Liver (tissue), 9 donors: ENCODE results near the gene CTBP1. TPM values are rescaled to one million over a fixed set of nuclear protein-coding genes. Genes with fewer than 3 reads are reported as not detected.
"Not testable (repeated sequence)": the region's sequence is repeated elsewhere in the genome, so short reads cannot be mapped to it uniquely, and the experiment has no call there.

Source experiments
- DNase-seq: peaks from one replicate; pipeline ENCODE4 v3.0.0-alpha.2; 2017; ENCODE audit warnings: low spot score
- H3K27ac ChIP-seq, 2 donors: one replicate each; pipeline ENCODE4 v1.7.0; 2013; ENCODE audit warnings: inconsistent platforms in 2 of 2, low read length in 2 of 2, control low read depth in 1 of 2, low read depth in 1 of 2, mild to moderate bottlenecking in 1 of 2
- H3K27me3 ChIP-seq, 4 donors: one replicate each; pipeline versions ENCODE4 v1.6.1 to v1.7.0; 2013; ENCODE audit warnings: low read length in 3 of 4, inconsistent platforms in 1 of 4, mild to moderate bottlenecking in 1 of 4, moderate library complexity in 1 of 4; ENCODE audit not compliant: control insufficient read depth in 4 of 4, insufficient read depth in 4 of 4
- H3K36me3 ChIP-seq, 4 donors: one replicate each; pipeline versions ENCODE4 v1.6.1 to v1.7.0; 2013; ENCODE audit warnings: low read length in 3 of 4, mild to moderate bottlenecking in 3 of 4, low read depth in 1 of 4, moderate library complexity in 1 of 4; ENCODE audit not compliant: control insufficient read depth in 4 of 4, insufficient read depth in 3 of 4
- H3K4me1 ChIP-seq, 4 donors: one replicate each; pipeline versions ENCODE4 v1.6.1 to v1.7.0; 2013; ENCODE audit warnings: low read length in 3 of 4, mild to moderate bottlenecking in 3 of 4, moderate library complexity in 1 of 4; ENCODE audit not compliant: control insufficient read depth in 4 of 4, insufficient read depth in 4 of 4
- H3K4me3 ChIP-seq, 3 donors: one replicate each; pipeline versions ENCODE4 v1.6.1 to v1.7.0; 2013; ENCODE audit warnings: low read length in 3 of 3, control low read depth in 1 of 3, low read depth in 1 of 3, mild to moderate bottlenecking in 1 of 3
- H3K9ac ChIP-seq, 2 donors: one replicate each; pipeline ENCODE4 v1.7.0; 2013; ENCODE audit warnings: low read length in 2 of 2, mild to moderate bottlenecking in 2 of 2, moderate library complexity in 2 of 2, control low read depth in 1 of 2, low read depth in 1 of 2
- H3K9me3 ChIP-seq, 4 donors: one replicate each; pipeline versions ENCODE4 v1.6.1 to v1.7.0; 2013; ENCODE audit warnings: low read length in 3 of 4; ENCODE audit not compliant: control insufficient read depth in 4 of 4
- EGR1 ChIP-seq, 2 donors: IDR thresholded peaks; 2 replicates each; pipeline ENCODE4 v1.6.1; 2016 to 2018; ENCODE audit warnings: antibody characterized with exemption in 2 of 2, low read depth in 2 of 2
- FOXA2 ChIP-seq: IDR thresholded peaks from 2 replicates; pipeline ENCODE4 v1.6.1; 2016; ENCODE audit warnings: antibody characterized with exemption
- GABPA ChIP-seq, 2 donors: IDR thresholded peaks in 1 of 2; conservative IDR thresholded peaks in 1 of 2; 2 replicates each; pipeline ENCODE4 v1.6.1; 2016; ENCODE audit warnings: antibody characterized with exemption in 2 of 2, mild to moderate bottlenecking in 1 of 2, moderate library complexity in 1 of 2
- NR2F2 ChIP-seq: IDR thresholded peaks from 2 replicates; pipeline ENCODE4 v1.6.1; 2016; ENCODE audit warnings: antibody characterized with exemption
- SP1 ChIP-seq: IDR thresholded peaks from 2 replicates; pipeline ENCODE4 v1.6.1; 2018; ENCODE audit warnings: antibody characterized with exemption, mild to moderate bottlenecking
- WGBS: extraction: QIAGEN DNeasy Blood & Tissue Kit; methylation state at CpG from one replicate; pipeline ENCODE4 v1.1.7; 2013; 5-methylcytosine and 5-hydroxymethylcytosine counted together
- polyA plus RNA-seq, 2 donors: library from polyadenylated mRNA; stranded (reverse) in 1 of 2; unstranded in 1 of 2; fragments of 200-250 nt in 1 of 2; fragments of >200 nt in 1 of 2; fragmentation: Nextera tagmentation in 1 of 2; extraction: Ambion mirVana in 1 of 2; gene quantifications; one replicate each; pipeline versions ENCODE4 v1.2.1 to v1.2.3, GENCODE V29; 2013 to 2015
- total RNA-seq, 2 donors: library from RNA; depleted of rRNA; stranded (reverse); fragments of >200 nt; gene quantifications; one replicate each; pipeline ENCODE4 v1.2.3, GENCODE V29; 2014
- TF ChIP-seq, protein P1 (sequence below): IDR thresholded peaks from 2 replicates; pipeline ENCODE4 v1.6.1; 2016; ENCODE audit warnings: antibody characterized with exemption, mild to moderate bottlenecking
- TF ChIP-seq, protein P2 (sequence below): IDR thresholded peaks from 2 replicates; pipeline ENCODE4 v1.6.1; 2016; ENCODE audit warnings: antibody characterized with exemption
- donor health status: healthy.
- donor health status: healthy.
- donor health status: healthy.
- donor health status: healthy.
- donor health status: healthy.

CTBP1 gene
- total and polyA plus RNA-seq, 4 donors = 27.5 to 156 (median 79.5) TPM

DNA sequence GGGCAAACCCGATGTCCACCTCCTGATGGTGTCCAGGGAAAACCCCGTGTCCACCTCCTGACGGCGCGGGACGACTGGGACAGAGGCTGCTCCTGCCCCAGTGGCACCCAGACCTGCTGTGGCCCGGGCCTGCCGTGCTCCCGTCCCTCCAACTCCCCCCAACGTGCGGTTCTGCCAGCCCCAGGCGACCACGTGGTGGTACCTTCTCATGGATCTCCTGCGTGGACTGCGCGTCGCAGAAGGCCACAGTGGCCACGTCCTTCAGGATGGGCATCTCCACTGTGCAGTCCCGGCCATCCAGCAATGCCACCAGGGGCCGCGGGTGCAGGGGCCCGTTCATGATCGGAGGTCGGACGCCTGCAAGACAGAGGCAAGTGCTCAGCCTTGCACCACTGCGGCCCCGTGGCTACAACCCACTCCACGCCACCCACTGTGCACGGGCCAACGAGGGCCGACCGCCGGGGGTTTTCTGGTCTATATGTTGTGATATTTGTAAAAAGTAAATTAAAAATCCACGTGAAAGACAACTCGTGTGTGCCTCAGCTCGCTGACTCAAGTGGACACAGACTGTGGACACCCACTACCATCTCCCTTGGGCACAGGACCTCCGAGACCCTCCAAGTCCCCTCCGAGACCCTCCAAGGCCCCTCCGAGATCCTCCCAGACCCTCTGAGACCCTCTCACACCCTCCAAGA is 10.8 kb downstream of the CTBP1 start:
- Histone ChIP-seq H3K36me3 (peaks cover 21 to 58% (median 34%) of the 10 kb centered on the region in 4 donors), H3K4me1 (peaks cover 16 to 41% (median 28%) of the 10 kb centered on the region in 4 donors), H3K27ac (no peak overlapping the region), H3K9me3 (no peaks in the 10 kb centered on the region), H3K27me3 (no peaks in the 10 kb centered on the region), H3K9ac (no peak overlapping the region), H3K4me3 (no peak overlapping the region)
- 95% methylated on average over 39 of the region's 39 CpGs for WGBS
- no peak for DNase-seq
- TF ChIP-seq, protein P1, sequence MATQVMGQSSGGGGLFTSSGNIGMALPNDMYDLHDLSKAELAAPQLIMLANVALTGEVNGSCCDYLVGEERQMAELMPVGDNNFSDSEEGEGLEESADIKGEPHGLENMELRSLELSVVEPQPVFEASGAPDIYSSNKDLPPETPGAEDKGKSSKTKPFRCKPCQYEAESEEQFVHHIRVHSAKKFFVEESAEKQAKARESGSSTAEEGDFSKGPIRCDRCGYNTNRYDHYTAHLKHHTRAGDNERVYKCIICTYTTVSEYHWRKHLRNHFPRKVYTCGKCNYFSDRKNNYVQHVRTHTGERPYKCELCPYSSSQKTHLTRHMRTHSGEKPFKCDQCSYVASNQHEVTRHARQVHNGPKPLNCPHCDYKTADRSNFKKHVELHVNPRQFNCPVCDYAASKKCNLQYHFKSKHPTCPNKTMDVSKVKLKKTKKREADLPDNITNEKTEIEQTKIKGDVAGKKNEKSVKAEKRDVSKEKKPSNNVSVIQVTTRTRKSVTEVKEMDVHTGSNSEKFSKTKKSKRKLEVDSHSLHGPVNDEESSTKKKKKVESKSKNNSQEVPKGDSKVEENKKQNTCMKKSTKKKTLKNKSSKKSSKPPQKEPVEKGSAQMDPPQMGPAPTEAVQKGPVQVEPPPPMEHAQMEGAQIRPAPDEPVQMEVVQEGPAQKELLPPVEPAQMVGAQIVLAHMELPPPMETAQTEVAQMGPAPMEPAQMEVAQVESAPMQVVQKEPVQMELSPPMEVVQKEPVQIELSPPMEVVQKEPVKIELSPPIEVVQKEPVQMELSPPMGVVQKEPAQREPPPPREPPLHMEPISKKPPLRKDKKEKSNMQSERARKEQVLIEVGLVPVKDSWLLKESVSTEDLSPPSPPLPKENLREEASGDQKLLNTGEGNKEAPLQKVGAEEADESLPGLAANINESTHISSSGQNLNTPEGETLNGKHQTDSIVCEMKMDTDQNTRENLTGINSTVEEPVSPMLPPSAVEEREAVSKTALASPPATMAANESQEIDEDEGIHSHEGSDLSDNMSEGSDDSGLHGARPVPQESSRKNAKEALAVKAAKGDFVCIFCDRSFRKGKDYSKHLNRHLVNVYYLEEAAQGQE = no peak
- TF ChIP-seq, protein P2, sequence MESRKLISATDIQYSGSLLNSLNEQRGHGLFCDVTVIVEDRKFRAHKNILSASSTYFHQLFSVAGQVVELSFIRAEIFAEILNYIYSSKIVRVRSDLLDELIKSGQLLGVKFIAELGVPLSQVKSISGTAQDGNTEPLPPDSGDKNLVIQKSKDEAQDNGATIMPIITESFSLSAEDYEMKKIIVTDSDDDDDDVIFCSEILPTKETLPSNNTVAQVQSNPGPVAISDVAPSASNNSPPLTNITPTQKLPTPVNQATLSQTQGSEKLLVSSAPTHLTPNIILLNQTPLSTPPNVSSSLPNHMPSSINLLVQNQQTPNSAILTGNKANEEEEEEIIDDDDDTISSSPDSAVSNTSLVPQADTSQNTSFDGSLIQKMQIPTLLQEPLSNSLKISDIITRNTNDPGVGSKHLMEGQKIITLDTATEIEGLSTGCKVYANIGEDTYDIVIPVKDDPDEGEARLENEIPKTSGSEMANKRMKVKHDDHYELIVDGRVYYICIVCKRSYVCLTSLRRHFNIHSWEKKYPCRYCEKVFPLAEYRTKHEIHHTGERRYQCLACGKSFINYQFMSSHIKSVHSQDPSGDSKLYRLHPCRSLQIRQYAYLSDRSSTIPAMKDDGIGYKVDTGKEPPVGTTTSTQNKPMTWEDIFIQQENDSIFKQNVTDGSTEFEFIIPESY = no peak
- TF ChIP-seq NR2F2 (no peak), SP1 (no peak), FOXA2 (no peak)

DNA sequence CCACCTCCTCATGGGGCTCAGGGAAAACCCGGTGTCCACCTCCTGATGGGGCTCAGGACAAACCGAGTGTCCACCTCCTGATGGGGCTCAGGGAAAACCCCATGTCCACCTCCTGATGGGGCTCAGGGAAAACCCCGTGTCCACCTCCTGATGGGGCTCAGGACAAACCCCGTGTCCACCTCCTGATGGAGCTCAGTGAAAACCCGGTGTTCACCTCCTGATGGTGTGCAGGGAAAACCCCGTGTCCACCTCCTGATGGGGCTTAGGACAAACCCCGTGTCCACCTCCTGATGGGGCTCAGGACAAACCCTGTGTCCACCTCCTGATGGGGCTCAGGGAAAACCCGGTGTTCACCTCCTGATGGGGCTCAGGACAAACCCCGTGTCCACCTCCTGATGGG is 11.7 kb downstream of the CTBP1 start:
- H3K4me1 ChIP-seq = peaks cover 8 to 39% (median 19%) of the 10 kb centered on the region in 4 donors
- not testable (repeated sequence) for DNase-seq, H3K27me3 ChIP-seq, H3K9ac ChIP-seq, H3K27ac ChIP-seq, H3K4me3 ChIP-seq, H3K9me3 ChIP-seq
- peaks cover 21 to 59% (median 34%) of the 10 kb centered on the region in 4 donors for H3K36me3 ChIP-seq
- 93% methylated on average over 9 of the region's 9 CpGs for whole genome bisulfite sequencing

DNA sequence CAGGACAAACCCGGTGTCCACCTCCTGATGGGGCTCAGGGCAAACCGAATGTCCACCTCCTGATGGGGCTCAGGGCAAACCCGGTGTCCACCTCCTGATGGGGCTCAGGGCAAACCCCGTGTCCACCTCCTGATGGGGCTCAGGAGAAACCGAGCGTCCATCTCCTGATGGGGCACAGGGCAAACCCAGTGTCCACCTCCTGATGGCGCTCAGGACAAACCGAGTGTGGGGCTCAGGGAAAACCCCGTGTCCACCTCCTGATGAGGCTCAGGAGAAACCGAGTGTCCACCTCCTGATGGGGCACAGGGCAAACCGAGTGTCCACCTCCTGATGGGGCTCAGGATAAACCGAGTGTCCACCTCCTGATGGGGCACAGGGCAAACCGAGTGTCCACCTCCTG is 12.1 kb downstream of the CTBP1 start:
- H3K4me1 ChIP-seq = peaks cover 4 to 34% (median 15%) of the 10 kb centered on the region in 4 donors
- WGBS = 93% methylated on average over 13 of the region's 13 CpGs
- H3K9me3 ChIP-seq, H3K4me3 ChIP-seq, DNase-seq, H3K9ac ChIP-seq, H3K27ac ChIP-seq, H3K27me3 ChIP-seq: not testable (repeated sequence)
- peaks cover 21 to 59% (median 34%) of the 10 kb centered on the region in 4 donors for H3K36me3 ChIP-seq

DNA sequence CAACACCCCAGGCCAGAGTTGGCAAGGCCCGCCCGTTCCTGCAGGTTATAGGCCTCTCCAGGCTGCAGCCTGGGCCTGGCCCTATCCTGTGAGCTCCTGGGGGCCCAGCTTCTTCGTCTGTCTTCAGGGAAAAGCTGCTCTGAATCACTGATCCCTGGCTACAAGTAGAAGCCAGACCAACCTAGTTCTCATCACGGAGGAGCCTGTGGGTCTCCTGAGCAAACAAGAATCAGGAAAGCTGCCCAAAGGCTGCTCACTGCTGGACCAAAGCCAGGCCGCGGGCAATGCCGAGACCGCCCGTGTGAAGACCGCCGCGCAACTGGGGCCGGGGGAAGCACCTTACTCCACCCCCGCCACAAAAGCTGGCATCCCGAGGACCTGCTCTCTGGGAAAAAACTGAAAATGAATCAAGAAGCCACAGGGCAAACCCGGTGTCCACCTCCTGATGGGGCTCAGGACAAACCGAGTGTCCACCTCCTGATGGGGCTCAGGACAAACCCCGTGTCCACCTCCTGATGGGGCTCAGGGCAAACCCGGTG is 12.8 kb downstream of the CTBP1 start:
- no peaks in the 10 kb centered on the region for H3K9me3 ChIP-seq
- H3K4me3 ChIP-seq = no peak overlapping the region
- peaks cover 0 to 28% (median 8%) of the 10 kb centered on the region in 4 donors for H3K4me1 ChIP-seq
- no peaks in the 10 kb centered on the region for H3K27me3 ChIP-seq
- H3K9ac ChIP-seq = no peak overlapping the region
- DNase-seq = no peak
- 95% methylated on average over 19 of the region's 19 CpGs for WGBS
- peaks cover 21 to 61% (median 36%) of the 10 kb centered on the region in 4 donors for H3K36me3 ChIP-seq
- TF ChIP-seq EGR1 (IDR thresholded peaks at IDR 0.05; ENCODE audit: low read depth in 2 of 2) (no peak), GABPA (IDR thresholded peaks at IDR 0.05 in 1 of 2, conservative IDR thresholded peaks at IDR 0.05 in 1 of 2) (no peak)
- H3K27ac ChIP-seq = no peak overlapping the region
